Colonic mucosa (tissue), 4 donors: ENCODE data around the gene STIM1. TPM values are rescaled to one million over a fixed set of nuclear protein-coding genes. Genes with fewer than 3 reads are reported as not detected.
"Not testable (repeated sequence)": the region's sequence is repeated elsewhere in the genome, so short reads cannot be mapped to it uniquely, and the experiment has no call there.

Source experiments
- DNase-seq: peaks from one replicate; pipeline ENCODE4 v3.0.0-alpha.2; 2020
- H3K27ac ChIP-seq: fragments of 200-600 bp; one replicate; pipeline ENCODE4 v1.8.0; 2021
- H3K27me3 ChIP-seq: fragments of 200-600 bp; one replicate; pipeline ENCODE4 v1.8.0; 2021
- H3K36me3 ChIP-seq: fragments of 200-600 bp; one replicate; pipeline ENCODE4 v1.8.0; 2021
- H3K4me1 ChIP-seq: fragments of 200-600 bp; one replicate; pipeline ENCODE4 v1.8.0; 2021; ENCODE audit warnings: mild to moderate bottlenecking
- H3K4me3 ChIP-seq: fragments of 200-600 bp; one replicate; pipeline ENCODE4 v1.8.0; 2021
- H3K9ac ChIP-seq, 2 donors: one replicate each; pipeline ENCODE4 v1.7.0; 2013; ENCODE audit warnings: control low read depth in 2 of 2, low read depth in 2 of 2, low read length in 2 of 2
- H3K9me3 ChIP-seq: fragments of 200-600 bp; one replicate; pipeline ENCODE4 v1.8.0; 2021
- intact Hi-C: fragments of 100-400 bp; cut with DNase I; formaldehyde crosslinking; loops from one replicate; pipeline ENCODE4 v1.14.1; 2022
- total RNA-seq, 2 donors: library from RNA; stranded (reverse); fragmentation: NEBNext Ultra II Directional in 1 of 2; extraction: Animal tissue kit (Norgen Biotek cat#: 25700) in 1 of 2; gene quantifications; one replicate each; pipeline ENCODE4 v1.2.1, GENCODE V29; 2021
- TF ChIP-seq, protein P1 (sequence below): fragments of 200-600 bp; IDR thresholded peaks from one replicate; pipeline ENCODE4 v1.8.0; 2022; ENCODE audit warnings: antibody characterized with exemption, mild to moderate bottlenecking
- donor health status: healthy.
- donor health status: DM: no; HTN: no; CAD: no.
- donor health status: DM: no; HTN: no; CAD: no.

The STIM1 gene
- total RNA-seq, 2 donors from 2014 or later = 39.1 to 56.8 TPM

DNA sequence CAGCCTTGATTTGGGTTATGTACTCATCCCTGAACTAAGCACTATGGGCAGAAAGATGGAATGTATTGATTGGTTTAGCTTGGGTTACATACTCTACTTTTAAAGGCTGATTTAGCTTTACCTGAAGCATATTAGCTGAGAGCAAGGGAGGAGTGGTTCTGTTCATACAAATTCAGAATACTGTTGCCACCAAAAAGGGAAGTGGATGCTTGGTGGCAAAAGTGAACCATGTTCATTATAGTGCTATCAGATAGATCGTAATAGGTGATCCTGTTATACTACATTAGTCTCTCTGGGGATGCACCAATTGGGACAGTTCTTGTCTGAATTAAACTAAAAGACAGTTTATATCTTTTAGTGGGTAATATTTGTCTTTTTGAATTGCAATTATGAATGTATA lies 194.7 kb downstream of the STIM1 start:
- intact Hi-C loops = no loop called here
- TF ChIP-seq, protein P1, sequence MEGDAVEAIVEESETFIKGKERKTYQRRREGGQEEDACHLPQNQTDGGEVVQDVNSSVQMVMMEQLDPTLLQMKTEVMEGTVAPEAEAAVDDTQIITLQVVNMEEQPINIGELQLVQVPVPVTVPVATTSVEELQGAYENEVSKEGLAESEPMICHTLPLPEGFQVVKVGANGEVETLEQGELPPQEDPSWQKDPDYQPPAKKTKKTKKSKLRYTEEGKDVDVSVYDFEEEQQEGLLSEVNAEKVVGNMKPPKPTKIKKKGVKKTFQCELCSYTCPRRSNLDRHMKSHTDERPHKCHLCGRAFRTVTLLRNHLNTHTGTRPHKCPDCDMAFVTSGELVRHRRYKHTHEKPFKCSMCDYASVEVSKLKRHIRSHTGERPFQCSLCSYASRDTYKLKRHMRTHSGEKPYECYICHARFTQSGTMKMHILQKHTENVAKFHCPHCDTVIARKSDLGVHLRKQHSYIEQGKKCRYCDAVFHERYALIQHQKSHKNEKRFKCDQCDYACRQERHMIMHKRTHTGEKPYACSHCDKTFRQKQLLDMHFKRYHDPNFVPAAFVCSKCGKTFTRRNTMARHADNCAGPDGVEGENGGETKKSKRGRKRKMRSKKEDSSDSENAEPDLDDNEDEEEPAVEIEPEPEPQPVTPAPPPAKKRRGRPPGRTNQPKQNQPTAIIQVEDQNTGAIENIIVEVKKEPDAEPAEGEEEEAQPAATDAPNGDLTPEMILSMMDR = no peak
- Histone ChIP-seq H3K27ac (no peak overlapping the region), H3K9ac (no peak overlapping the region), H3K4me3 (no peak overlapping the region), H3K27me3 (no peaks in the 10 kb centered on the region), H3K4me1 (no peaks in the 10 kb centered on the region), H3K9me3 (no peaks in the 10 kb centered on the region), H3K36me3 (no peaks in the 10 kb centered on the region)
- no peak for DNase-seq

DNA sequence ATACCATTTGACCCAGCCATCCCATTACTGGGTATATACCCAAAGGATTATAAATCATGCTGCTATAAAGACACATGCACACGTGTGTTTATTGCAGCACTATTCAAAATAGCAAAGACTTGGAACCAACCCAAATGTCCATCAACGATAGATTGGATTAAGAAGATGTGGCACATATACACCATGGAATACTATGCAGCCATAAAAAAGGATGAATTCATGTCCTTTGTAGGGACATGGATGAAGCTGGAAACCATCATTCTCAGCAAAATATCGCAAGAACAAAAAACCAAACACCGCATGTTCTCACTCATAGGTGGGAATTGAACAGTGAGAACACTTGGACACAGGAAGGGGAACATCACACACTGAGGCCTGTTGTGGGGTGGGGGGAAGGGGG lies 197.7 kb downstream of the STIM1 start:
- H3K4me1 ChIP-seq, H3K27me3 ChIP-seq, H3K36me3 ChIP-seq, H3K9ac ChIP-seq, intact Hi-C loops, H3K9me3 ChIP-seq, DNase-seq, H3K4me3 ChIP-seq, H3K27ac ChIP-seq: not testable (repeated sequence)

DNA sequence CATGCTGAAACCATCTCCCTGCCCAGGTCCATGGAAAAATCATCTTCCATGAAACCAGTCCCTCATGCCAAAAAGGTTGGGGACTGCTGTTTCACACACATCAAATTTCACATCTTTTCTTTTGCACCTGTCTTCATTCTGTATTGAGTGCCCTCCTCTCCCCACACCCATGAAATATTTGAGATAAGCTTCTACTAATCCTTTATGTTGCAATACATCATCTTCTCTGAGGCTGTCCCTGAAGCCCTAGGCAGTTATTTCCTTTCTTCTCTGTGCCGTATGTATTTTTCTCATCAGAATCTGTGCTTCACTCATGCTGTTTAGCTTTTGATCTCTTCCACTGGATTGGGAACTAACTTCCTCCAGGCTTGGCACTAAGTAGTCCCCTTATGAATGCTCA lies 199.2 kb downstream of the STIM1 start:
- no peak overlapping the region for H3K27ac ChIP-seq
- H3K4me1 ChIP-seq = peaks cover 7% of the 10 kb centered on the region
- TF ChIP-seq, protein P1 = no peak
- no peaks in the 10 kb centered on the region for H3K36me3 ChIP-seq
- H3K9me3 ChIP-seq = no peaks in the 10 kb centered on the region
- no peaks in the 10 kb centered on the region for H3K27me3 ChIP-seq
- H3K4me3 ChIP-seq = no peak overlapping the region
- H3K9ac ChIP-seq = no peak overlapping the region
- DNase-seq = no peak
- intact Hi-C loops = no loop called here

DNA sequence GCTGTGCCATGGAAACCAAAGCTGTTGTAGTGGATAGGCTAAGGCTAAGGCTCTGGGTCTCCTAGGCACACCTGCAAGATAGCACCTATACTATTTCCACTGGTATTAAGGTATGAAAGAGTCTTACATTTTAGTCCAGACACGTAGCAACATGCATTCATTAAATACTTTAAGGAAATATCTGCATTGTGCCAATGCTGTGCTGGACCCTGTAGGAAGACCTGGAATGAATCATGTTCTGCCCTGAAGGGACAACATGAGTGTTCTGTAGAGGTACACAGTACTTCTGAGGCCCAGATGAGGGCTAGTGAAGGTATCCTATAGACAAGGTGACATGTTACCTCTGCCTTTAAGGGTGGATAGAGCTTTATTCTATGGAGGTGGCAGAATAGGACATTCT lies 204.0 kb downstream of the STIM1 start:
- no peak for DNase-seq
- Histone ChIP-seq H3K27ac (no peak overlapping the region), H3K36me3 (no peaks in the 10 kb centered on the region), H3K9ac (no peak overlapping the region), H3K4me1 (peaks cover 15% of the 10 kb centered on the region), H3K27me3 (no peaks in the 10 kb centered on the region), H3K4me3 (no peak overlapping the region), H3K9me3 (no peaks in the 10 kb centered on the region)
- TF ChIP-seq, protein P1 = no peak
- intact Hi-C loops = no loop called here

DNA sequence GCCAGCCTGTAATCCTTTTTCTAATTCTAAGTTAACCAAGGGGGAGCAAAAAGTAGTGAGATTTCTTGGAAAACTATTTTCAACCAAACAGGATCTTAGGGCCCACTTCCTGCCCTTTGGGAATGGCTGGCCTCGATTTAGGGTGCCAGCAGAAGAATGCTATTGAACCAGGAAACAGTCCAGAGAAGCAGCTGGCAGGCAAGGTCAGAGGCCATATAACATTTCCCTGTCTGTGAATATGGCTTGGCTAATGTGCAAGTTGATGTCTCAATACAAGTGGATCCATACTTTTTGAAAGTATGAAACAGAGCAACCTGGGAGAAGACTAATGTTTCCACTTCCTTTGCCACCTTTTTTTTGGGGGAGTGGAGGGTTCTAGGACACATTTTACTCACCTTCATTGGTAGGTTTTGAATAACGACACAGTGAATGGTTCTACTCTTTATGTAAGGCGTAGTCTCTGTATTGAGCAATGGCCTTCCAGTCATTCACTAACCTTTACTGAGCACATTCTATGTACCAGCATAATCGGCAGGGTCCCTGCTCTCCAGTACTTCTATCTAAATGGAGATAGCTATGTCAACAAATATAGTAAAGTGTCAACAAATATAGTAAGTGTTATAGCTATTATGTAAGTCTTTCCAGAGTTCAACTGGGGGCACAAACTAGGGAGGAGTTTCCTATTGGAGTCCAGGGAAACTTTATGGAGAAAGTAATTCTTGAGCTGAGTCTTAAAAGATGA lies 204.9 kb downstream of the STIM1 start:
- intact Hi-C loops = no loop called here
- Histone ChIP-seq H3K4me3 (no peak overlapping the region), H3K27ac (peak overlapping the region; percentile 68), H3K9ac (no peak overlapping the region), H3K27me3 (no peaks in the 10 kb centered on the region), H3K9me3 (no peaks in the 10 kb centered on the region), H3K36me3 (no peaks in the 10 kb centered on the region), H3K4me1 (peaks cover 15% of the 10 kb centered on the region)
- TF ChIP-seq, protein P1 = no peak
- DNase-seq = peak; percentile 59

DNA sequence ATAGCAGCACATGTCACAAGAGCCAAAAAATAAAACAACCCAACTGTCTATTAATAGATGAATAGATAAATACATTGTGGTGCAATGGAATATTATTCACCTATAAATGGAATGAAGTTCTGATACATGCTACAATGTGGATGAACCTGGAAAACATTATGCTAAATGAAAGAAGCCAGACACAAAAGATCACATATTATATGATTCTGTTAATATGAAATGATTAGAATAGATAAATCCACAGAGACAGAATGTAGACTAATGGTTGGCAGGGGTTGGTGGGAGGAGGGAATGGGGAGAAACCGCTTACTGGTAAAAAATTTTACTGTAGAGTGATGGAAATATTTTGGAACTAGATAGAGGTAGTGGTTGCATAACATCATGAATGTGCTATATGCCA lies 206.2 kb downstream of the STIM1 start:
- no peaks in the 10 kb centered on the region for H3K27me3 ChIP-seq
- H3K4me1 ChIP-seq = peaks cover 15% of the 10 kb centered on the region
- DNase-seq = no peak
- H3K9me3 ChIP-seq = no peaks in the 10 kb centered on the region
- intact Hi-C loops = no loop called here
- TF ChIP-seq, protein P1 = no peak
- H3K36me3 ChIP-seq = no peaks in the 10 kb centered on the region
- no peak overlapping the region for H3K9ac ChIP-seq
- no peak overlapping the region for H3K4me3 ChIP-seq
- H3K27ac ChIP-seq = no peak overlapping the region
